Measurements from ENCODE around the gene AZU1.

The AZU1 gene

DNA sequence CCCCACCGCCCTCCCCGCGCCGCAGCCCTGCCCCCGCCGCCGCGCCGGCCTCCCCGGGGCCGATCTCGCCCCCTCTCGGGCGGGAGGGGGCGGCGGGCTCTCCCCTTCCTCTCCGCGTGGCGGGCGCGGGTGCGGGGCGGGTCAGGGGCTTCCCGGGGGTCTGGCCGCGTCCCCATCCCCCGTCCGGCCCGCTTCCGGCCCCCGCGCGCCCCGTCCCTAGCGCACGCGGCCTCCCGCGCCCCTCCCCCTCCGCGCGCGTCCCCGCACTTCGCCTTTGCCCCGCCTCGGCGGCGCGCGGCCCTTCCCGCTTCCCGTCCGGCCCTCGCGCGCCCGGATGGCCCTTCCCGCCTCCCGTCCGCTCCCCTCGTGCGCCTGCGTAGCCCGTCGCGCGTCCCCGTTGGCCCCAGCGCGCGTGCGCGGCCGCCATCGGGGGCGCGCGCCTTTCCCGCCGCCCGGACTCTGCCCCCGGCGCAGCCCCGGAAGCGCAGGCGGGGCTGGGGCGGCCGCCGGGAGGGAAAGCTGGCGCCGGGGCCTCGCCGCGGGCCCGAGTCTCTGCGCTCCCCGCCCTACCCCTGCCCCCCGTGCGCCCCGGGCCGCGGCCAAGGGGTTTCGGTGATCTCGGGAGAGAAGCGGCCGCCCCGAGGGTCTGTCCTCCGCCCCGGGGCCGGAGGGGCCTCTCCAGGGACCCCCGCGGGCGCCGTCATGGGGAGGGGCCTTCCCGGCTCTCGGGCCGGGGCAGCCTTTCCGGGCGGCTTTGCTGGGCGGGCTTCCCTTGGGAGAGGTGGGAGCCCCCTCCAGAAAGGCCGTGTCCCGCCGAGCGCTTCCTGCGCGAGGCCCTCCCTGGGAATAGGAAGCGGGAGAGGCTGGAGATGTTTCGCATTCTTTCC is 29.9 kb upstream of the AZU1 start:
- no peak for FAIRE-seq

DNA sequence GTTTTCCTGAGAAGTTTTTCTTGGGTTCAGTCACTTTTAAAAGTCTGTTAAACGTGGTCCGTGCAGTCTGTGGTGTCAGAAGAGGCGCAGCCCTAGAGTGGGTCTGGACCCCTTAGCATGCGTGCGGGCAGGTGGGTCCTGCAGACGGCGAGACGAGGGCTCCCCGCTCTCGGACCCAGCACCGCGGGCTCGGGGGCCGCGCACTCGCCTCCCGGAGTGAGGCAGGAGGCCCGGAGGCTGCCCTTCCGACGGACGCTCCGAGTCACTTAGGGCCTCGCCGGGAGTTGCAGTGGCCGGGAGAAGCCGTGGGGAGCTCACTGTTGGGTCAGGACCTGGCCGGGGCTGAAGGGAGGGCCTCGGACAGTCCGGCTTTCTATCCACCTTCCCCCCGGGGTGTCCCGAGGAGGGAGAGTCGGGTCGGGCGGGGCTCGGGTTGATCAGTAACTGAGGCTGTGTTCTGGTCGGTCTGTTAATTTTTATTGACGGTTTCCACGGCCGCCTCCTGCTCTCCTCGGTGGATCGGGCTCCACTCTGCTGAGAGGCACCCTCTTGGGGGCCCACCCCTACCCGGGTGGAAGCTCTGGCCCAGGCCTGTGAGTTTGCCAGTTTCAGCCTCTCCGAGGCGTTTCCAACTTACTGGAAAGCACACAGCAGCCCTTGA is 29.1 kb upstream of the AZU1 start:
- FAIRE-seq = no peak

- no peak for FAIRE-seq
Observed at GRCh38 chr19:799076-799881, 28.4 kb upstream of the AZU1 start.

- FAIRE-seq = no peak
Observed at GRCh38 chr19:800360-801029, 27.1 kb upstream of the AZU1 start.

DNA sequence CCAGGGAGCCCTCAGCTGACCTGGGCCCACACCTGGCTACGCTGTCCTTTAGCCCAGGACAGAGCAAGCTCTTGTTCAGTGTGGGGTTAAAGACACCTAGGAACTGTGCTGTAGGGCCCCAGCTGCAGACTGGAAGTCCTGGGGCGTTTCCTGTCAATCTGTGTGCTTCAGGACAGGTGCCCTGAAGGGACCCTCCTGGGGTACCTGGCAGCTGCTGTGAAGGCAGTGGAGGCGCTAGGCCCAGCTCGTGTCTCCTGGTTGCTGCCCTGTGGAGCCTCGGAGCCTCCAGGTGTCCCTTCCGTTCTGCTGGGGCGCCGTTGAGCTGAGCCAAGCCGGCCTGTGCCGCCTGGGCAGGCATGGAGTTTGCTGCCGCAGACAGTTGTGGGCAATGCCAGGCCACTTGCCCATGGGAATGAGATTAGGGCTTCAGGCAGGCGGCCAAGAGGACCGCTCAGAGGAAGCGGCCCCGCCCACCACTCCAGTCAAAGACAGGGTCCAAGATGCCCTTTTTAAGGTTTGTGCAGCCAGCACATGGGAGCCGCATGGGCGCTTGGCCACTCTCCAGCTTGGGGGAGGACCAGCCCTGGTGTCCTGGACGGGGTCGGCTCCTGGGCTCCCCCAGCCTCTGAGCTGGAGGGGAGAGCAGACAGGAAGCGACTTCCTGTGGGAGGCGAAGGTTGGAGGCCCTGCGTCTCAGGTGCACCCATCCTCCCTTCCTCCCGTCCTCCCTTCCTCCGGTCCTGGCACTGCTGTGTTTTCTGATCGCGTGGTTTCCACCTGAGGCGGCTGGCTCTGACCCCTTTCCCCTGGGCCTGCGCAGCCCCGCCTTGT is 26.4 kb upstream of the AZU1 start:
- no peak for FAIRE-seq

GRCh38 chr19:801861-802497 is 25.7 kb upstream of the AZU1 start:
- no peak for FAIRE-seq

GRCh38 chr19:802498-803098 is 25.0 kb upstream of the AZU1 start:
- no peak for FAIRE-seq

DNA sequence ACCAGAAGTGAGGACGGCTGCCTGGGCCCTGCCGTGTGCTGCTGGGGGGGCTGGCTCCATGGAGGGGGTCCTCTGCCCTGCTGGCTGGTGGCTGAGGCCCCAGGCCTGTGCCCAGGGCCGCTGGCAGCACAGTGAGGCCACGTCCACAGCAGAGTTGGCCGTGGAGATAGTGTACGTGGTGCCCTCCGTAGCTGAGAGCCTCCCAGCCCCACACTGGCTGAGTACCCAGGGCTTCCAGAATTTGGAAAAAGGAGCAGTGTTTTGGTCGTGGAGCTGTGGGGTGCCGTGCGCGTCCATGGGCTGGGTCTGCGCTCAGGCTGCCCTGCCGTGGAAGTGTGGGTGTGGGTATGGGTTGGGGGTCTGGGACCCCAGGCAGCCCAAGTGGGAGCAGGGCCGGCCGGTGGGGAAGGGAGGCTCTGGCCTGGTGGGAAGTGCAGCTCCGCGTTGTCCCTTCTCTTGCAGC is 24.5 kb upstream of the AZU1 start:
- no peak for FAIRE-seq

DNA sequence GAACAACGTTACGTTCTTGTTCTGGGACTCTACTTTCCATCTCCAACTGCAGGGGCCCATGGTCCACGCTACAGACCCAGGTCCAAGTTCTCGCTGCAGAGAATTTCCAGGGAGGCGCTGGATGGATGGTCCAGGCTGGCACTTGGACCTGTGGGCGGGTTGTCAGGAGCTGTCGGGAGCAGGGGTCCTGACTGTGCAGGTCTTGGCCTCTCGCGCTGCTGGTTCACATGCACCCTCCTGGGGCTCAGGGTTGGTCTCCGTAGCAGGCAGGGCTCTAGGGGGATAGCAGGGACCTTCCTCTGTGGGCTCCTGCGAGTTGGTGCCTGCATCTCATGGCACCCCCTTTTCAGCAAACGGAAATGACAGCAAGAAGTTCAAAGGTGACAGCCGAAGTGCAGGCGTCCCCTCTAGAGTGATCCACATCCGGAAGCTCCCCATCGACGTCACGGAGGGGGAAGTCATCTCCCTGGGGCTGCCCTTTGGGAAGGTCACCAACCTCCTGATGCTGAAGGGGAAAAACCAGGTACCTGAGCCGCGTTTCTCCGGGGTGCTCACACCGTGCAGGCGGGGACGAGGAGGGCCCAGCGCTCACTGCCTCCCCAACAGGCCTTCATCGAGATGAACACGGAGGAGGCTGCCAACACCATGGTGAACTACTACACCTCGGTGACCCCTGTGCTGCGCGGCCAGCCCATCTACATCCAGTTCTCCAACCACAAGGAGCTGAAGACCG is 23.8 kb upstream of the AZU1 start:
- no peak for FAIRE-seq

- no peak for FAIRE-seq
Observed at GRCh38 chr19:804419-805165, 23.0 kb upstream of the AZU1 start.

- no peak for FAIRE-seq
Observed at GRCh38 chr19:805166-805551, 22.5 kb upstream of the AZU1 start.

DNA sequence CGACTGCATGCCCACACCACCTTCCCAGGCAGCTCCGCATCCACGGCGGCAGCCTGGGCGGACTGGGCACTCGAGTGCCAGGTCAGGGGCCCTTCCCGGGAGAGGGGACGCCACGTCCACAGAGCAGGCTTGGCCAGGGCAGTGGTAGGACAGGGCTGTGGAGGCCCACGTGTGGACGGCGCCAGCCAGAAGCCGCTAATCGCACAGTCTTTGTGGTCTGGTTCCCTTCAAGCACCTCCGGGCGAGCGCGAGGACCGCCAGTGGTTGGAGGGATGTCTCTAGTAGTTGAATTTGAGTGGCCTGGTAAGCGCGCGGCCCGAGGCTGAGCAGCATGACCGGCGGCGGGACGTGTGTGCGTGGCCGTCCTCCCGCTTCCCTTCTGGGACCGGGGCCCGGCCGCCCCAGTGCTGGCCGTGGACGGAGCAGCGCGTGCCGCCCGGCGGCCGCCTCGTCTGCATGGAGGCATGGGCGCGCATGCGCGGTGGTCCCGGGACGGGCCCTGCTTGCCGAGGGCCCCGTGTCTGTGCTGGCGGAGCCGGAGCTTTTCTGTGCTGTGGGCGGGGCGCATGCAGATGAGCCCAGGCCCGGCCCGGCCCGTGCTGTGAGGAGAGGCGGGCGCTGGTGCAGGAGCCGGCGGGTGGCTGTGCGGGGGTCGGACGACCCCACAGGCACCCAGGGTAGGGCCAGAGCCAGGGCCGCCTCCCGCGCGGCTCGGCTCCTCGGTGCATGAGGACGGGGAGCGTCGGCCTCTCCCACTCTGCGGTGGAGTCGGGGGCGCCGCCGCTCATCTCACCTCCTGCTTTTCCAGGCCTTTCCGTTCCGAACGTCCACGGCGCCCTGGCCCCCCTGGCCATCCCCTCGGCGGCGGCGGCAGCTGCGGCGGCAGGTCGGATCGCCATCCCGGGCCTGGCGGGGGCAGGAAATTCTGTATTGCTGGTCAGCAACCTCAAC is 21.8 kb upstream of the AZU1 start:
- no peak for FAIRE-seq

DNA sequence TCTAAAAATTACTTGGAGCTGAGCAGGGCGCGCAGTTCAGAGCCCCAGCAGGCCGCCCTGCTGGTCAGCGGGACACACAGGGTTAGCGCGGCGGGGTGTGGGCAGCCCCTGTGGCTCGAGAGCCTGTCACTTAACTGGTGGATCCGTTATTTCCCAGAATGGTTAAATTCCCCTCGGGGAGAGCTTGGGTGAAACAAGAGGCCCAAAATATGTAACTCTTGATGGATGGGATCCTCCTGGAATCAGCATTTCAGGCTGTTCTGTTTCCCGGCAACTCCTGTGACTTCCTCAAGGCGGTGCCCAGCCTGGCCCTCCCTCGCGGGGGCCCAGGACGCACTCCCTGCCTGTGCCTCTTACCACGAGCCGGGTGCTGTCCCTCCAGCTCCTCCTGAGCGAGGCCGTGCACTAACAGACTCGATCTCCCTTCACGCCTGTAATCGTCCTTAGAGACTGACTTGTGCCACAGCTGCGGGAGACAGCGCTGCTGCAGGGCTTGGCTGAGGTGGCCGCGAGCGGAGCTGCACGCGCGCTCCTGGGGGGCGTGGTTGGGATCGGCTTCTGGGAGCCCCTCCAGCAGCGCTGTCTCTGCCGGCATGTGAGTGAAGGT is 20.7 kb upstream of the AZU1 start:
- FAIRE-seq = no peak

DNA sequence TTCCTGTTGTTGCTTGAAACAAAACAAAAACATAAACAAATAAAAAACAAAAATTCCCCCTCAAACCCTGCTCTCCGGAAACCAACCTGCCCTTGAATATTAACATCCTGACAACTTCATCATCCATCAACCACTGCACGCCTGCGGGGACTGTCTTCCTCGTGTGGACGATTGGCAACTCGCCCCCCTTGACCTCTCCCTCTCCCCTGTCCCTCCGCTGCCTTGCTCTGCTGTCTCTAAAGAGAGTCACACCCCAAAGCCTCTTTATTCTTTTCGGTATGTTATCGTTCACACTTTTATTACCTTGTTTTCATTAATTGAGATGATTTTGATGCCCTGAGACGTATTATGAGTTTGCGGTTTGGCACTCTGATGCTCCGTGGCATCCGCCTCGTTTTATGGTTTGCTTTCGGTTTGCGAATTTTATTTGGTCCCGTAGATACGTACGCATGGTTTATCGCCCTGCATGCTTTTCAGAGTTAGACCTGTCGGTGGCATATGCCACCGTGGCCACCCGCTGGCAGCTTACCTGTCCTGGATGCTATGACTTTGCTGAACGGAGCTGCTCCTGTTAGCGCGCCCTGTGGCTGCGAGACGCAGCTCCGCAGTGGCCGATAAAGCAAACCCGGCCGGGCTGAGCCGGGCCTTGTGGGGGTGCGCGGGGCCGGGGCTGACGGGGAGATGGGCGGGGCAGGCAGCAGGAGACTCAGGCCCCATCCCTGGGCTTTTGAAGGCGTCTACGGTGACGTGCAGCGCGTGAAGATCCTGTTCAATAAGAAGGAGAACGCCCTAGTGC is 19.8 kb upstream of the AZU1 start:
- FAIRE-seq = no peak

DNA sequence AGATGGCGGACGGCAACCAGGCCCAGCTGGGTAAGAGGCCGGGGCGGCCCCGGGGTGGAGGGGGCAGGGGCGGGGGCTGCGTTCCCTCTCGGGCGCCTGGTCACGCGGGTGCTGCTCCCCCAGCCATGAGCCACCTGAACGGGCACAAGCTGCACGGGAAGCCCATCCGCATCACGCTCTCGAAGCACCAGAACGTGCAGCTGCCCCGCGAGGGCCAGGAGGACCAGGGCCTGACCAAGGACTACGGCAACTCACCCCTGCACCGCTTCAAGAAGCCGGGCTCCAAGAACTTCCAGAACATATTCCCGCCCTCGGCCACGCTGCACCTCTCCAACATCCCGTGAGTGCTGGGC is 19.2 kb upstream of the AZU1 start:
- FAIRE-seq = no peak

DNA sequence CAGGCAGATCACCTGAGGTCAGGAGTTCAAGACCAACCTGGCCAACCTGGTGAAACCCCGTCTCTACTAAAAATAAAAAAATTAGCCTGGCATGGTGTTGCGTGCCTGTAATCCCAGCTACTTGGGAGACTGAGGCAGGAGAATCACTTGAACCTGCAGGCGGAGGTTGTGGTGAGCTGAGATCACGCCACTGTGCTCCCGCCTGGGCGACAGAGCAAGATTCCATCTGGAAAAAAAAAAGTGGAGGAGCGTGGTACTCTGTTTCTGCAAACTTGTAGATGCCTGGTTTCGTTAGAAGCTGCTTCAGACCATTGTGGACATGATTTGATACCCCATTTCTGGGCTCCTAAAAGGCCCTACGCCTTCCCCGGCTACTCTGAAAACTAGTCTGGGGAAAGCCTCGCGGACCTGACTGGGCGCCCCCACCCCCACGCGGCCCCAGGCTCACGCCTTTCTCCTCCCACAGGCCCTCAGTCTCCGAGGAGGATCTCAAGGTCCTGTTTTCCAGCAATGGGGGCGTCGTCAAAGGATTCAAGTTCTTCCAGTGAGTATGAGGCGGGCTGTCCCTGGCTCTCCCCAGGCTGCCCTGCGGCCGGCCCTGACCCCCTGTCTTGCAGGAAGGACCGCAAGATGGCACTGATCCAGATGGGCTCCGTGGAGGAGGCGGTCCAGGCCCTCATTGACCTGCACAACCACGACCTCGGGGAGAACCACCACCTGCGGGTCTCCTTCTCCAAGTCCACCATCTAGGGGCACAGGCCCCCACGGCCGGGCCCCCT is 17.4 kb upstream of the AZU1 start:
- no peak for FAIRE-seq
